ENCODE results near the gene PTPN13.
"Not testable (repeated sequence)": the region's sequence is repeated elsewhere in the genome, so short reads cannot be mapped to it uniquely, and the experiment has no call there.

Gene PTPN13

GRCh38 chr4:86718152-86718551, 124.0 kb downstream of the PTPN13 start:
- no peak for DNase-seq

GRCh38 chr4:86719149-86719548, 125.0 kb downstream of the PTPN13 start:
- not testable (repeated sequence) for DNase-seq

- DNase-seq = no peak
Measured at GRCh38 chr4:86720508-86721068, 126.5 kb downstream of the PTPN13 start.

GRCh38 chr4:86721412-86721811, 127.3 kb downstream of the PTPN13 start:
- no peak for DNase-seq

- no peak for DNase-seq
Measured at GRCh38 chr4:86730310-86730709, 136.2 kb downstream of the PTPN13 start.

- no peak for DNase-seq
Measured at GRCh38 chr4:86737244-86737643, 143.1 kb downstream of the PTPN13 start.

- DNase-seq = no peak
Measured at GRCh38 chr4:86741846-86742245, 147.7 kb downstream of the PTPN13 start.

GRCh38 chr4:86744570-86744969, 150.5 kb downstream of the PTPN13 start:
- peak; percentile 62 for DNase-seq

GRCh38 chr4:86749121-86749520, 155.0 kb downstream of the PTPN13 start:
- no peak for DNase-seq

- no peak for DNase-seq
Measured at GRCh38 chr4:86755388-86755787, 161.3 kb downstream of the PTPN13 start.

GRCh38 chr4:86757468-86757867, 163.4 kb downstream of the PTPN13 start:
- no peak for DNase-seq

- DNase-seq = no peak
Measured at GRCh38 chr4:86759298-86759697, 165.2 kb downstream of the PTPN13 start.

GRCh38 chr4:86762649-86763048, 168.5 kb downstream of the PTPN13 start:
- no peak for DNase-seq

GRCh38 chr4:86769794-86770193, 175.7 kb downstream of the PTPN13 start:
- DNase-seq = no peak

GRCh38 chr4:86771141-86771540, 177.0 kb downstream of the PTPN13 start:
- DNase-seq = no peak

GRCh38 chr4:86775061-86775460, 180.9 kb downstream of the PTPN13 start:
- DNase-seq = no peak

GRCh38 chr4:86778175-86778574, 184.1 kb downstream of the PTPN13 start:
- DNase-seq = no peak

GRCh38 chr4:86788826-86789225, 194.7 kb downstream of the PTPN13 start:
- DNase-seq = no peak

- DNase-seq = no peak
Measured at GRCh38 chr4:86791126-86791525, 197.0 kb downstream of the PTPN13 start.

- no peak for DNase-seq
Measured at GRCh38 chr4:86809809-86810208, 215.7 kb downstream of the PTPN13 start.

- no peak for DNase-seq
Measured at GRCh38 chr4:86810847-86811246, 216.7 kb downstream of the PTPN13 start.

- no peak for DNase-seq
Measured at GRCh38 chr4:86815653-86816052, 221.5 kb downstream of the PTPN13 start.

GRCh38 chr4:86816501-86817273, 222.6 kb downstream of the PTPN13 start:
- no peak for DNase-seq

- no peak for DNase-seq
Measured at GRCh38 chr4:86818211-86818610, 224.1 kb downstream of the PTPN13 start.

- no peak for DNase-seq
Measured at GRCh38 chr4:86818841-86819240, 224.7 kb downstream of the PTPN13 start.
